ENCODE results near the gene AP5Z1.

- TF ChIP-seq CTCF (IDR thresholded peaks at IDR 0.05; ENCODE audit: insufficient read depth, low read length) (no peak), POLR2AphosphoS5 (IDR thresholded peaks at IDR 0.05; ENCODE audit: low read depth) (no peak)
Measured at GRCh38 chr7:4775848-4776623, 613 bp downstream of the AP5Z1 start.
